Fibroblast of skin of left biceps (primary cell): ENCODE results near the gene SEMA3D.
A peak's percentile ranks its signal among the peaks of the same experiment; 100 is the strongest.
"Not testable (repeated sequence)": the region's sequence is repeated elsewhere in the genome, so short reads cannot be mapped to it uniquely, and the experiment has no call there.

Experiments used
- DNase-seq, 2 experiments: peaks; one replicate each; pipeline ENCODE4 v3.0.0-alpha.2; 2013; ENCODE audit warnings: low read depth in 2 of 2

SEMA3D gene

DNA sequence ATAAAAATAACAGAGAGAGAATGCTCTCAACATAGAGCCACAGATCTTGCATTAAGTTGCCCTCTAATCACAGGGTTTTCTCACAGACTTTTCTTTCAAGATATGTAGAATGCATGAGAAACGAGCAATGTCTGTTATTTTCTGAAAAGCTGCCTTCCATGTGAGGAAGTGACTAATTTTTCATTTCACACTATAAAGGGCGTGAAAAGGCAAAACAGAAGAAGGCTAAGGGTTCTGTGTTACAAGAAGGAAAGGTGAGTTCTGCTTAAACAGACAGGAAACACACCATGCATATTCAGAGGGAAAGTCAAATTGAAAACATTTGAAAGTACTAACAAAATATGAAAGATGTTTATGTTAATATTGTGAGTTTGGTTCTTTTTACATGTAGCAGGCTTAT lies 189.2 kb downstream of the SEMA3D start:
- no peak for DNase-seq

DNA sequence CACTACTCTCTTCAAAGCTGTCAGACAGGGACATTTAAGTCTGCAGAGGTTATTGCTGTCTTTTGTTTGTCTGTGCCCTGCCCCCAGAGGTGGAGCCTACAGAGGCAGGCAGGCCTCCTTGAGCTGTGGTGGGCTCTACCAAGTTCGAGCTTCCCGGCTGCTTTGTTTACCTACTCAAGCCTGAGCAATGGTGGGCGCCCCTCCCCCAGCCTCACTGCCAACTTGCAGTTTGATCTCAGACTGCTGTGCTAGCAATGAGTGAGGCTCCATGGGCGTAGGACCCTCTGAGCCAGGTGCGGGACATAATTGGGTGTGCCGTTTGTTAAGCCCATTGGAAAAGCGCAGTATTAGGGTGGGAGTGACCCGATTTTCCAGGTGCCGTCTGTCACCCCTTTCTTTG lies 193.9 kb downstream of the SEMA3D start:
- not testable (repeated sequence) for DNase-seq

DNA sequence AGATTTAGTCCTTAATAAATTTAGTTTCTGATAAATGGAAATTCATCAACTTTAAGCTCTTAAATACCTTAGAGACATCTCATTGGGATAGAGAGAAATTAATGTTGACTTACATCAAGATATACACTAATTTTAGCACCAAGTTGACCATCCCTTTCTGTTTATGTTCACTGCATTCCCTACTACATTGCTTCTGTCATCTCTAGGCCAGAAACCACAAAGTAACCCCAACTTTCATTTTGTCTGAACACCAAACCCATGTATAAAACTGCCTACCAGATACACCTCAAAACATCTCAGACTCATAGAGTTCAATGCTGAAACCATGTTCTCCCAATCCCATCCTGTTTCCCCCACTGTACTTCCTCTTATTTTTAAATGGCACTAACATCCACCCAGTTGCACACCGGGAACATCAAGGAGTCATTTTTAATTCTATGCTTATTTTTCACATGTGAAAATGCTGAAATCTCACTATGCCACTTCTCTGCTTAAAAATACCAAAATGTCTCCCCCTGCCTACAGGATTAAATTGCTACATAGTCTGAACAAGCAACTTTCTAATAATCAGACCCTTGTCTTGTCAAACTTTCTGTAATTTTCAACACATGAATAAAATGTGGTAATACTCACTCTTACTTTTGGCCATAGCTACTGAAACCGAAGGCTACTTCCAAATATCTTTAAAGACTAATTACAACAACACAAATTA lies 201.6 kb downstream of the SEMA3D start:
- DNase-seq: no peak

DNA sequence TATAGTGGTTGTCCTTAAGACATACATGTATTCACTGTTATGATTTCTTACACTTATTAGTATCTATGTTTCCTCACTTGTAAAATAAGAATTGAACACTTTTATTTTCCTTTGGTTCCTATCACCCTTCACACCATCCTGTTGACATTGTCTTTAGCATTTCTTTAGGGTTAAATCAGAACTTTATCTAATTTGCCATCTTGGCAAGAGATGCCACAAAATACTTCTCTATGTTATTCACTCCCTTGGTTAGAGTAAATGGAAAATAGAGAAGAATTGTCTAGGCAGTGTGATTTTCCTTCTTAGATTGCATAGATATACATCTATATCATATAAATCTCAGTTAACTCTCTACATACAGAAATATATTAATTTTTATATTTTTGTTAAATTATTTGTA lies 204.7 kb downstream of the SEMA3D start:
- DNase-seq: no peak

DNA sequence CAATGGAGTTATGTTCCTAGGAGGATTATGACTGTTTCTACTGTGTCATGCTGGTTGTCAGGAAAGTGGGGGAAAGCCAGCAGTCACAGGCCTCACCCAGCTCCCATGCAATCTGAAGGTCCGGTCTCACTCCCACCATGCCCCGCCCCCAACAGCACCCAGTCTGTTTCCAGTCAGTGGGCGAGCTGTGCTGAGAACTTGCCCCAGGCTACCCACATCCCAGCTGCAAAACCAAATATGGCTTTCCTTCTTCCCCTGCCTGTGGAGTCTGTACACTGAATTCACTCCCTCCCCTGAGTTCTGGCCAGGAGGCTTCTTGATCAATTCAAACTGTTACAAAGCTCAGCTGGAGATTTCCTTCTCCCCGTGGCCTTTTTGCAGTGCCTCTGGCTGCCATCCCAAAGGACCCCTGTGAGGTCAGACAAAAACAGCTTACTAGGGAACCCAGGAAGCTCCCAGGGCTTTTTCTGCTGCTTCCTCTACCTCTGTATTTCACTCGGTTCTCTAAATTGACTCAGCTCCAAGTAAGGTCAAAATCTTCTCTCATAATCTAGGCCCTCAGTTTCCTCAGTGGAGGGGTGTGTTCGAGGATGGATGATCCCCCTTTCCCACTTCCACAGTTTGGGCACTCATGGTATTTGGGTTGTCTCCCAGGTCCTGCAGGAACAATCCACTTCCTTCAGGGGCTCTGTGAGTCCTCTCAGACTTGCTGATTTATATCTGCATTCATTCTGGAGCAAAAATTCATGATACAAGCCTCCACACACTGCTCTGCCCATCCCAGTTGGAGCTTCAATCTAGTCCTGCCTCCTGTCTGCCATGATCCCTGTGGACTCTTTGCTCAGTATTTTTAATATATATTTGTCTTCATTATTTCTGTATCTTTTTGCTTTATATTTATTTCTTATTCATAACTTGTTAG lies 205.5 kb downstream of the SEMA3D start:
- no peak for DNase-seq

DNA sequence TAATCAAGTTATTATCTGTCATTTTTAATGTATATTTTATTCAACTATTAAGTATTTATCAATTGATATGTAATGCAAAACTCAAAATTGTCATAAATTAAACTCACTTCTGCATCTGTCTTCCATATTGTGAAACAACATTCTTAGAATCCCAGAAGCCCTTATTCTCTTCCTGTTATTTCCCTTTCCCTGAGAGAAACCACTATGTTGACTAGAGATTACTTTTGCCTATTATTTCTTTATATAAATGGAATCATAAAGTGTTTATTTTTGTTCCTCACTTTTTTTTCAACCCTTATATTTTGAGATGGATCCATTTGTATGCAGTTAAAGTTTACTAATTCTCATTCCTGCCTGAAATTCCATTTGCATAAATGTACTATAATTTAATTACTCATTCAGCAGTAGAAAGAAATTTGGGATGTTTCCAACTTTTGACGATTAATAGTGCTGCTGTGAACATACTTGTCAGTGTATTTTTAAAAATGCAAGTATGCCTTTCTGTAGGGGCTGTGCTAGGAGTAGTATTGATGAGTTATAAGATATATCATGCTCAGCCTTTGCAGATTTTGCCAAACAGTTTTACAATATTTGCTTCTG lies 211.2 kb downstream of the SEMA3D start:
- peak; percentile 72 to 79 for DNase-seq

DNA sequence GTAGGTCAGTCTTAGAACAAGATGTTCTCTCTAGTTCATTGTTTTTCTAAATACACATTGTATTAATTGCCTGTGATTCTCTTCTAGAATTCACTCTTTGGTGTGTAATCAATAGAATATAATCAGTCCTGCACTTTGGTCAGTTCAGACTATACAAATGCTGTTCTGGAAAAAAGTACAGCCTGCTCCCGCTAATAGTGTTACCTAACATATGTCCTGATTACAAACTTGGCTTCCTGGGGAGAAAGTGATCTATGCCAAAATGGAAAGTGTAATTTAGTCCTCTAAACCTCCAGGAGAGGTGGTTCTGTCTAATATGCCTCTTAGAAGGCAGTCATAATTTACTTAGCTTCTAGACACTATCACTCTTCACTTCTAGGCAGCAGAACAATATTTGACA lies 215.5 kb downstream of the SEMA3D start:
- no peak for DNase-seq

DNA sequence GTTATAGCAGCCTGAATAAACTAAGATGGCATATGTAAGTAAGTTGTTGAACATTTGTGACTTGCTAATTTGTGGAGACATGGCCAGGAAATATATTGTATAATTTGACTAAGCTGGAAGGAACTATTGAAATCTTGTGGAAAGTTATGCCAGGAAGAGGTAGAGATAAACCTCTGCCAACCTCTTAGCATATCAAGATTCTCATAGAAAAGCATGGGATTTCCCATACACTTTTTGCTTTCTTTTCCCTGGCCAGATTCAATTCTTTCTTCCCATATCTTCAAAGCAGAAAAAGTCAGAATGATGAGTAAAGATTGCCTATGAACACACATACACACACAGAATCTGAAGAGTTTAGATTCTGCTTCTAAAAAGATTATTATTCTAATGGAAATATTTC lies 216.2 kb downstream of the SEMA3D start:
- no peak for DNase-seq

DNA sequence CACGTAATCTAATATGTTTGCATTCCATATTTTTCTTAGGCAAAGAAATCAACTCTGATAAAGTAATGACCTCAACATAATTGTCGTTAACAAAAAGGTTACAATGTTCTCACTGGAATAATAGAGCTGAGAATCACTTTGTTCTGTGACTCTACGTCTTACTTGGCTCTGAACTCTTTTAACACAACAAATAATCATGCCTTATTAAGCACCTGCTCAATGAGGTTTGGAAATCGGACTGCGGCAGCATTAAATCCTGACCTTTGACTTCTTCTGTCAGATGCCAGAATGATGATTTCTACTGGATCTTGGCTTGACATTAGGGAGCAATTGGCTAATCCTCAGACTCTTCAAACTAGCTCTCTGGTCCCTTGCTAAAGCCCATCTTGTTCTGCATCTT lies 233.6 kb downstream of the SEMA3D start:
- no peak for DNase-seq

DNA sequence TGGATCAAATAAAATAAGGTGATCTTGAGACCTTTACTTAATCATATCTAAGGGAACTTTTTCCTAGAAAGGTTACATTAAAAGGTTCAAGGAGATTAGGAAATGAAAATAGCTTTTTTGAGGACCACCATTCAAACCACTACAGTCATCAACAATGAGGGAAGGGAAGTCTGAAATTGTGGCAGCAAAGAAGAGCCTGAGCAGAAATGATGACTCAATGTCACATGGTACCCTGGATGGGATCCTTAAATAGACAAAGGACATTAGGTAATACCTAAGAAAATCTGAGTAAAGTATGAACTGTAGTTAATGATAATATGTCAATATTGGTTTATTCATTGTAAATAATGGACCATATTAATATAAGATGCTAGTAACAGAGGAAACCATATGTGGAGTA lies 236.0 kb downstream of the SEMA3D start:
- DNase-seq: no peak

DNA sequence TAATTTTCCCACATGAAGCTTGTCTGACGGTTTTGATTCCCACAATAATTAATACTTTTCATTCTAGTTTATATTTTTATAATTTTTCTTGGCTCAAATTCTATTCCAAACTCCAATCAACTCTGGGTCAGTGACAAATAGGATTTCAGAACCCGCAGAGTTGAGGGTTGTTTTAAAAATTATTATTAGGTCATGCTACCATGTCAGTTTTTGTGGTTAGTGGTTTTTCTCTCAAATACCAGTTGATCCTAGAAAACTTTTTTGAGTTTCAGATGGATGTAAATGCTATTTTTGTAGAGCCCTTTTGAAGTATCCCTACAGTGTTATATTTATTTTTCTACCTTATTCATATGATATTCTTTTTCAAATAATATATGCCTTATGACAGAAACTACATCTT lies 237.4 kb downstream of the SEMA3D start:
- no peak for DNase-seq

DNA sequence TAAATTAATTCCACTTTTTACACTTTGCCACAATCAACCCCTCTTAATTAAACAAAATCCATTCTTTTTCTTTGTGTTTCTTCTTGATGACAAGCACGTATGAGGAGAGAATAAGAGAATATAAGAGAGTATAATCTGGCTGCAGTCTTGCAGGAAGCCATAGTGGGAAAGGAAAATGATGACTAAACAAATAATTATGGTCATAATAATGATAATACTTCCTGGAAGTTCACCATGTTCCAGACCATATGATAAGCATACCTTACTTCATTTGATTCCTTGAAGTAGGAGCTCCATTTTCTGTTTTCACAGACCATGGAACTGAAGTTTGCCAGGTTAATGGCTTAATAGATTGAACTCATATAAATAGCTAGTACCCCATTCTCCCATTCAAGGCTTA lies 237.8 kb downstream of the SEMA3D start:
- no peak for DNase-seq

DNA sequence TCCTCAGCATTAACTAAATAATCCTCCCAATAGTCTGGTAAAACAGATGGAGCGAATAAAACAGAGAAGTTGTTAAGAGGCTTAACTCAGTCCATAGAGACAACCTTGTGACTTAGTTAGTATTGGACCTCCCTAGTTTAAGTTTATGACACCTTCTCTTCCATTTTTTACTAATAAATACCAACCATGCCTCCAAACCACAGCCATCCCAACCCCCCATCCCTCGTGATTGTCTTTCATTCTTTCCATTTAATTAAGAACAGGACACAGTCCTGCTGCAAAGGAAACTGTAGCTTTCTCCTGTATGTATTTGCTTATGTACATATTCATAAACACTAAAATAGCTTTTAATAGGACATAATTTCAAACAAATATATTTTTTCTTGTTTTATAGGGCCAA lies 238.2 kb downstream of the SEMA3D start:
- peak; percentile 63 to 67 for DNase-seq

DNA sequence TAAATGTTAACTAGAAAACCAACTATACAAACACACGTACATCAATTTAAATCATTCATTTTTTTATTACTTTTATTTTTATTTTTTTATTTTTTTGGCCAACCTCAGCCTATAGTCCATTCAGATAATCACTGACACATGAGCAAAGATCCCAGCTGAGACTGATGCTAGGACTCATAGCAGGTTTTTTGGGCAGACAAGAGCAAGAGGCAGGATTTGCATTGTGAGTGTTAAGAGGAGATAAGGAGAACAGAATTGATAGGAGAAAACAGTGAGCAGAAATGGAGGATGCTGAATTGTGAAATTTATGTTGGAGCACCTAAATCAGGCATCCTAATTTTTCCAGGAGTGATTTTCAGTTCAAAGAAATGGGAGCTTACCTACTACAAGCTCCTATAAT lies 240.3 kb downstream of the SEMA3D start:
- DNase-seq: no peak
